ENCODE measurements around the gene KIFC3. TPM values are rescaled to one million over a fixed set of nuclear protein-coding genes. Genes with fewer than 3 reads are reported as not detected.

The KIFC3 gene
- total RNA-seq, 1 experiment from 2014 or later: 32.6 TPM

DNA sequence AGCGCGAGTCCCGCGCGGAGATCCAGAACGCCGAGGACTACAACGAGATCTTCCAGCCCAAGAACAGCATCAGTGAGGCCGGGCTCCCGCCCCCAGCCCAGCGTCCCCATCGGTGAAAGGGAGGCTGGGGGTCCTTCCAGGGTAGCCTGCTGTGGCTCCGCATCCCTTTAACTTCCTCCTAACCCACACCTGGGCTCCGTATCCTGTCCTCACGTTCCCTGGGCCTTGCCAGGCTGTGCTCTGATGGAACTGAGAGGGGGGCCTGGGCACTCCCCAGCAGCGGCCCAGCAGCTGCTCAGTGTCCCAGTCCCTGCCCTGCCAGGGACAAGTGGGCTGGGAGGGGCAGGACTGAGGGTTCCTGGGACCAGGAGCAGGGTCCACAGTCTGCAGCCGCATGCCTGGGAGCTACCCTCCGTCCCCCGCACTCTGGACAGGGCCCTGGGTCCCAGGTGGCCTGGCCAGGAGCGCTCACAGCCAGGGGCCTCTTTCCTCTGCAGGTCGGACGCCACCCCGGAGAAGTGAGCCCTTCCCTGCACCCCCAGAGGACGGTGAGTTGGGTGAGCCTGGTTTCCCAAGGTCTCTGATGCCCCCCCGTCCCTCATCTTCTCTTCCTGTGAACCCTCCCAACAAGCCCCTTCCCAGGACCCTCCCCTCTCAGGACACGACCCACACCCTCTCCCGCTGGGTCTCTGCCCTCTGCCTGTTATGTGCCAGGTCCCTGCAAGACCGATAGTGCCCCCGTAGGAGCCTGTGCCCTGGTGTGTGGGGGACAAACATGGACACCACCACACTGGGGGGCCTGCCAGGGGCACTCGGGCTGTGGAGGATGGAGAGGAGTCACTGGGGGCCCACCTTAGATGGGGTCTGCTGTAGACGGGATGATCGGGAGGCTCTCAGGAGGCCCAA, 48.6 kb downstream of the KIFC3 start:
- Histone ChIP-seq H3K4me3 (ENCODE audit: low read length) (no peak overlapping the region), H3K9me2 (replicated peaks; ENCODE audit: low read length) (no peaks in the 10 kb centered on the region), H3K36me3 (ENCODE audit: low read depth, low read length) (no peaks in the 10 kb centered on the region), H2AFZ (ENCODE audit: low read length) (no peak overlapping the region), H3K27ac (ENCODE audit: low read length) (no peak overlapping the region), H3K27me3 (ENCODE audit: low read length) (no peaks in the 10 kb centered on the region), H3K9me3 (ENCODE audit: low read length) (no peaks in the 10 kb centered on the region), H3K4me2 (ENCODE audit: low read length) (no peak overlapping the region), H3F3A (ENCODE audit: low read length, unreplicated experiment) (no peaks in the 10 kb centered on the region), H3K79me2 (ENCODE audit: low read length) (no peaks in the 10 kb centered on the region), H3K9ac (ENCODE audit: low read length) (no peak overlapping the region), H4K20me1 (ENCODE audit: low read length) (no peaks in the 10 kb centered on the region), H3K4me1 (ENCODE audit: insufficient read depth, low read length) (no peaks in the 10 kb centered on the region)
- DNase-seq (no peak), ATAC-seq (no peak)
- BruUV-seq (replicated peaks): no TSS peak
- ChIA-PET POLR2A (ENCODE audit: unreplicated experiment) (no interaction called here), CTCF (no interaction called here)
- no peak for TF ChIP-seq CTCF (conservative IDR thresholded peaks at IDR 0.05; ENCODE audit: low read depth, low read length)
- TF ChIP-seq EZH2phosphoT487 (IDR thresholded peaks at IDR 0.05; ENCODE audit: borderline replicate concordance, low read length): no peak
- TF ChIP-seq EZH2 (IDR thresholded peaks at IDR 0.05; ENCODE audit: low read length, unreplicated experiment): no peak
- intact Hi-C loops (cut with micrococcal nuclease): no loop called here

DNA sequence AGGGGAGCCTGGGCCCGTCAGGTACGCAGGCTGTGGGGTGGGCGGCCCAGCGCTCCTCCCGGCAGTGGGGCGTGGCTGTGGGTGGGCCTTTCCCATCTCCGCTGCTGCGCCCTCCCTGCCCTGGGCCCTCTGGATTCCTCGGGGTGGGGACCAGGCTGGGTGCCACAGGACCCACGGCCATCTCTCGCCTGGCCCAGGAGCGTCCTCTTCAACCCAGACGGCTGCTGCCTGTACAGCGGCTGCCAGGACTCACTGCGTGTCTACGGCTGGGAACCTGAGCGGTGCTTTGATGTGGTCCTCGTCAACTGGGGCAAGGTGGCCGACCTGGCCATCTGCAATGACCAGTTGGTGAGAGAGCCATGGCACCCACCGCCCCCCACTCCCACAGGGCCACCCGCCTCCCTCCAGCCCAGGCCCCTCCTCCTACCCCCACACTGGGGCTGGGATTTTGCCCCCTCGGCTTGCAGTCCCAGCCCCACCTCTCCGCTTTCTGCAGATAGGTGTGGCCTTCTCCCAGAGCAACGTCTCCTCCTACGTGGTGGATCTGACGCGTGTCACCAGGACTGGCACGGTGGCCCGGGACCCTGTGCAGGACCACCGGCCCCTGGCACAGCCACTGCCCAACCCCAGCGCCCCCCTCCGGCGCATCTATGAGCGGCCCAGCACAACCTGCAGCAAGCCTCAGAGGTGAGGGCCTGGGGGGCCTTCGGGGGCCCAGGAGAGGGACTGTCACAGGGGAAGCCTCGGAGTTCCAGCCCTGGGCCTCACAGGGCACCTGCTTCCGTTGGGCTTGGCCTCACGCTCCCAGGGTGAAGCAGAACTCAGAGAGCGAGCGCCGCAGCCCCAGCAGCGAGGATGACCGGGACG, 49.5 kb downstream of the KIFC3 start:
- CTCF ChIA-PET: no interaction called here
- no peaks in the 10 kb centered on the region for H3K36me3 ChIP-seq (ENCODE audit: low read depth, low read length)
- TF ChIP-seq EZH2 (IDR thresholded peaks at IDR 0.05; ENCODE audit: low read length, unreplicated experiment): no peak
- no peak for TF ChIP-seq CTCF (conservative IDR thresholded peaks at IDR 0.05; ENCODE audit: low read depth, low read length)
- no peak for TF ChIP-seq EZH2phosphoT487 (IDR thresholded peaks at IDR 0.05; ENCODE audit: borderline replicate concordance, low read length)
- H3K9ac ChIP-seq (ENCODE audit: low read length): no peak overlapping the region
- no peak overlapping the region for H3K4me2 ChIP-seq (ENCODE audit: low read length)
- H3K9me3 ChIP-seq (ENCODE audit: low read length): no peaks in the 10 kb centered on the region
- H3K4me3 ChIP-seq (ENCODE audit: low read length): no peak overlapping the region
- intact Hi-C loops (cut with micrococcal nuclease): no loop called here
- H3F3A ChIP-seq (ENCODE audit: low read length, unreplicated experiment): no peaks in the 10 kb centered on the region
- no peaks in the 10 kb centered on the region for H3K9me2 ChIP-seq (replicated peaks; ENCODE audit: low read length)
- POLR2A ChIA-PET (ENCODE audit: unreplicated experiment): no interaction called here
- no peak overlapping the region for H2AFZ ChIP-seq (ENCODE audit: low read length)
- no peaks in the 10 kb centered on the region for H3K4me1 ChIP-seq (ENCODE audit: insufficient read depth, low read length)
- H3K79me2 ChIP-seq (ENCODE audit: low read length): no peaks in the 10 kb centered on the region
- no peaks in the 10 kb centered on the region for H3K27me3 ChIP-seq (ENCODE audit: low read length)
- BruUV-seq (replicated peaks): no TSS peak
- no peak for ATAC-seq
- no peaks in the 10 kb centered on the region for H4K20me1 ChIP-seq (ENCODE audit: low read length)
- no peak for DNase-seq
- no peak overlapping the region for H3K27ac ChIP-seq (ENCODE audit: low read length)

Measured in PC-3 (cell line).